ENCODE measurements around the gene LOXHD1.

GRCh38 chr18:46583711-46584110 lies 73.3 kb downstream of the LOXHD1 start:
- TF ChIP-seq CTCF (IDR thresholded peaks at IDR 0.05) (no peak), POLR2A (IDR thresholded peaks at IDR 0.05) (no peak)
